HAP-1 (cell line): ENCODE measurements around the gene C5orf52.
"Not testable (repeated sequence)": the region's sequence is repeated elsewhere in the genome, so short reads cannot be mapped to it uniquely, and the experiment has no call there.

Experiments used
- DNase-seq, 2 experiments: peaks; one replicate each; pipeline ENCODE4 v3.0.0-alpha.2; 2016 to 2020; ENCODE audit warnings: low spot score in 2 of 2
- H3K27me3 ChIP-seq: fragments of 250-450 bp; sonication (Bioruptor Pico); 2 replicates; pipeline ENCODE4 v1.5.1; 2020; ENCODE audit warnings: low read depth, mild to moderate bottlenecking, moderate library complexity
- H3K36me3 ChIP-seq: fragments of 250-450 bp; sonication (Bioruptor Pico); replicated peaks from 2 replicates; pipeline ENCODE4 v1.5.1; 2020; ENCODE audit warnings: mild to moderate bottlenecking
- H3K4me1 ChIP-seq: fragments of 250-450 bp; sonication (Bioruptor Pico); 2 replicates; pipeline ENCODE4 v1.5.1; 2020; ENCODE audit warnings: mild to moderate bottlenecking
- H3K4me3 ChIP-seq: fragments of 250-450 bp; sonication (Bioruptor Pico); 2 replicates; pipeline ENCODE4 v1.5.1; 2020; ENCODE audit warnings: mild to moderate bottlenecking, moderate library complexity
- H3K9me3 ChIP-seq: fragments of 250-450 bp; sonication (Bioruptor Pico); 2 replicates; pipeline ENCODE4 v1.5.1; 2020; ENCODE audit warnings: mild to moderate bottlenecking, moderate library complexity
- in situ Hi-C: fragments of 300-500 bp; cut with MboI; formaldehyde crosslinking; loops from 3 replicates; pipeline ENCODE4 v1.14.3; 2020; ENCODE audit warnings: low sequenced_read_pairs, inconsistent platforms, mixed read lengths

Gene C5orf52

GRCh38 chr5:157719245-157719644 lies 47.9 kb downstream of the C5orf52 start:
- H3K4me1 ChIP-seq = peaks cover 4% of the 10 kb centered on the region
- peak in 1 of 2 experiments; percentile 55 for DNase-seq
- H3K36me3 ChIP-seq = no peaks in the 10 kb centered on the region
- H3K4me3 ChIP-seq = no peak overlapping the region
- no peaks in the 10 kb centered on the region for H3K27me3 ChIP-seq
- in situ Hi-C loops = no loop called here
- no peaks in the 10 kb centered on the region for H3K9me3 ChIP-seq

GRCh38 chr5:157721159-157721558 lies 49.8 kb downstream of the C5orf52 start:
- H3K4me1 ChIP-seq = peaks cover 4% of the 10 kb centered on the region
- no peaks in the 10 kb centered on the region for H3K9me3 ChIP-seq
- no peak for DNase-seq
- no peaks in the 10 kb centered on the region for H3K27me3 ChIP-seq
- in situ Hi-C loops = no loop called here
- H3K36me3 ChIP-seq = no peaks in the 10 kb centered on the region
- H3K4me3 ChIP-seq = no peak overlapping the region

- DNase-seq, in situ Hi-C loops, H3K4me1 ChIP-seq, H3K4me3 ChIP-seq, H3K36me3 ChIP-seq, H3K9me3 ChIP-seq, H3K27me3 ChIP-seq: not testable (repeated sequence)
Measured at GRCh38 chr5:157722895-157723294, 51.6 kb downstream of the C5orf52 start.

- H3K4me3 ChIP-seq, H3K4me1 ChIP-seq, DNase-seq, H3K36me3 ChIP-seq, H3K27me3 ChIP-seq, in situ Hi-C loops, H3K9me3 ChIP-seq: not testable (repeated sequence)
Measured at GRCh38 chr5:157726607-157727006, 55.3 kb downstream of the C5orf52 start.

GRCh38 chr5:157727858-157728257 lies 56.5 kb downstream of the C5orf52 start:
- DNase-seq, H3K4me3 ChIP-seq, H3K9me3 ChIP-seq, in situ Hi-C loops, H3K4me1 ChIP-seq, H3K27me3 ChIP-seq, H3K36me3 ChIP-seq: not testable (repeated sequence)
